Muscle layer of colon (tissue), 2 donors: ENCODE measurements around the gene FILIP1.

Experiments used
- H3K27ac ChIP-seq: one replicate; pipeline ENCODE4 v1.7.0; 2013; ENCODE audit warnings: low read depth, mild to moderate bottlenecking, low read length, moderate library complexity
- H3K27me3 ChIP-seq, 2 donors: one replicate each; pipeline ENCODE4 v1.7.0; 2013; ENCODE audit warnings: low read length in 2 of 2, mild to moderate bottlenecking in 2 of 2; ENCODE audit not compliant: insufficient read depth in 2 of 2, control insufficient read depth in 1 of 2
- H3K36me3 ChIP-seq: one replicate; pipeline ENCODE4 v1.7.0; 2013; ENCODE audit warnings: mild to moderate bottlenecking, low read length; ENCODE audit not compliant: insufficient read depth
- H3K4me1 ChIP-seq: one replicate; pipeline ENCODE4 v1.7.0; 2013; ENCODE audit warnings: mild to moderate bottlenecking, low read length; ENCODE audit not compliant: insufficient read depth
- H3K4me3 ChIP-seq, 2 donors: one replicate each; pipeline ENCODE4 v1.7.0; 2013; ENCODE audit warnings: low read length in 2 of 2, low read depth in 1 of 2, mild to moderate bottlenecking in 1 of 2, moderate library complexity in 1 of 2
- H3K9ac ChIP-seq: one replicate; pipeline ENCODE4 v1.7.0; 2013; ENCODE audit warnings: low read length
- H3K9me3 ChIP-seq: one replicate; pipeline ENCODE4 v1.7.0; 2013; ENCODE audit warnings: mild to moderate bottlenecking, low read length
- donor health status: abdominal sarcoma.
- donor health status: Adenocarcinoma of cecum.

FILIP1 gene

GRCh38 chr6:75430631-75431325 lies 62.8 kb downstream of the FILIP1 start:
- no peak overlapping the region for H3K9ac ChIP-seq
- no peaks in the 10 kb centered on the region for H3K9me3 ChIP-seq
- H3K4me1 ChIP-seq, result peaks cover 39% of the 10 kb centered on the region
- H3K27ac ChIP-seq, result no peak overlapping the region
- no peaks in the 10 kb centered on the region for H3K27me3 ChIP-seq
- no peaks in the 10 kb centered on the region for H3K36me3 ChIP-seq
- H3K4me3 ChIP-seq, result no peak overlapping the region

- H3K4me1 ChIP-seq, result peaks cover 48% of the 10 kb centered on the region
- H3K27me3 ChIP-seq, result no peaks in the 10 kb centered on the region
- H3K9ac ChIP-seq, result no peak overlapping the region
- no peaks in the 10 kb centered on the region for H3K36me3 ChIP-seq
- H3K9me3 ChIP-seq, result no peaks in the 10 kb centered on the region
- peak overlapping the region in 1 of 2 donors; percentile 5 for H3K4me3 ChIP-seq
- no peak overlapping the region for H3K27ac ChIP-seq
These were observed 64.4 kb downstream of the FILIP1 start for GRCh38 chr6:75429061-75429703.

GRCh38 chr6:75428204-75428603 lies 65.4 kb downstream of the FILIP1 start:
- Histone ChIP-seq H3K9ac (no peak overlapping the region), H3K9me3 (no peaks in the 10 kb centered on the region), H3K36me3 (no peaks in the 10 kb centered on the region), H3K4me3 (no peak overlapping the region), H3K27me3 (no peaks in the 10 kb centered on the region), H3K4me1 (peaks cover 48% of the 10 kb centered on the region), H3K27ac (no peak overlapping the region)

- H3K9ac ChIP-seq, result no peak overlapping the region
- peaks cover 48% of the 10 kb centered on the region for H3K4me1 ChIP-seq
- H3K4me3 ChIP-seq, result no peak overlapping the region
- no peaks in the 10 kb centered on the region for H3K9me3 ChIP-seq
- no peaks in the 10 kb centered on the region for H3K36me3 ChIP-seq
- no peaks in the 10 kb centered on the region for H3K27me3 ChIP-seq
- no peak overlapping the region for H3K27ac ChIP-seq
These were observed 66.3 kb downstream of the FILIP1 start for GRCh38 chr6:75427329-75427728.

GRCh38 chr6:75424618-75425548 lies 68.7 kb downstream of the FILIP1 start:
- no peaks in the 10 kb centered on the region for H3K27me3 ChIP-seq
- no peaks in the 10 kb centered on the region for H3K9me3 ChIP-seq
- no peaks in the 10 kb centered on the region for H3K36me3 ChIP-seq
- H3K9ac ChIP-seq, result no peak overlapping the region
- no peak overlapping the region for H3K27ac ChIP-seq
- H3K4me1 ChIP-seq, result peaks cover 32% of the 10 kb centered on the region
- no peak overlapping the region for H3K4me3 ChIP-seq

GRCh38 chr6:75423386-75423785 lies 70.2 kb downstream of the FILIP1 start:
- no peaks in the 10 kb centered on the region for H3K27me3 ChIP-seq
- H3K4me1 ChIP-seq, result peaks cover 28% of the 10 kb centered on the region
- H3K27ac ChIP-seq, result no peak overlapping the region
- no peak overlapping the region for H3K9ac ChIP-seq
- H3K4me3 ChIP-seq, result no peak overlapping the region
- H3K36me3 ChIP-seq, result no peaks in the 10 kb centered on the region
- no peaks in the 10 kb centered on the region for H3K9me3 ChIP-seq

- no peaks in the 10 kb centered on the region for H3K9me3 ChIP-seq
- H3K9ac ChIP-seq, result no peak overlapping the region
- no peaks in the 10 kb centered on the region for H3K27me3 ChIP-seq
- no peak overlapping the region for H3K4me3 ChIP-seq
- H3K4me1 ChIP-seq, result peaks cover 28% of the 10 kb centered on the region
- H3K36me3 ChIP-seq, result no peaks in the 10 kb centered on the region
- H3K27ac ChIP-seq, result no peak overlapping the region
These were observed 71.5 kb downstream of the FILIP1 start for GRCh38 chr6:75422024-75422639.

- H3K9me3 ChIP-seq, result no peaks in the 10 kb centered on the region
- H3K9ac ChIP-seq, result no peak overlapping the region
- no peak overlapping the region for H3K27ac ChIP-seq
- no peaks in the 10 kb centered on the region for H3K36me3 ChIP-seq
- H3K4me1 ChIP-seq, result peaks cover 28% of the 10 kb centered on the region
- H3K4me3 ChIP-seq, result no peak overlapping the region
- H3K27me3 ChIP-seq, result no peaks in the 10 kb centered on the region
These were observed 72.1 kb downstream of the FILIP1 start for GRCh38 chr6:75421316-75422023.

- Histone ChIP-seq H3K9me3 (no peaks in the 10 kb centered on the region), H3K27ac (no peak overlapping the region), H3K4me1 (peaks cover 25% of the 10 kb centered on the region), H3K4me3 (no peak overlapping the region), H3K9ac (no peak overlapping the region), H3K27me3 (no peaks in the 10 kb centered on the region), H3K36me3 (no peaks in the 10 kb centered on the region)
These were observed 73.6 kb downstream of the FILIP1 start for GRCh38 chr6:75419980-75420379.

GRCh38 chr6:75419416-75419815 lies 74.2 kb downstream of the FILIP1 start:
- Histone ChIP-seq H3K27me3 (no peaks in the 10 kb centered on the region), H3K36me3 (no peaks in the 10 kb centered on the region), H3K27ac (no peak overlapping the region), H3K9me3 (no peaks in the 10 kb centered on the region), H3K4me1 (peaks cover 28% of the 10 kb centered on the region), H3K4me3 (no peak overlapping the region), H3K9ac (no peak overlapping the region)
